Esophagus squamous epithelium (tissue), 5 donors: ENCODE results near the gene NDUFB2. TPM values are rescaled to one million over a fixed set of nuclear protein-coding genes. Genes with fewer than 3 reads are reported as not detected.
"Not testable (repeated sequence)": the region's sequence is repeated elsewhere in the genome, so short reads cannot be mapped to it uniquely, and the experiment has no call there.

Source experiments
- DNase-seq: peaks from one replicate; lab custom pipeline; 2025; lab: John Stamatoyannopoulos, UW
- H3K27ac ChIP-seq, 4 donors: fragments of 200-600 bp; sonication (generic); one replicate each; pipeline ENCODE4 v1.5.1; 2016 to 2019; ENCODE audit warnings: mild to moderate bottlenecking in 1 of 4
- H3K27me3 ChIP-seq, 4 donors: fragments of 200-600 bp; sonication (generic); 1 replicate in 3 of 4; 2 replicates in 1 of 4; pipeline versions ENCODE4 v1.5.1 to v1.6.0; 2017 to 2021; ENCODE audit warnings: antibody characterized with exemption in 1 of 4
- H3K36me3 ChIP-seq, 3 donors: fragments of 200-600 bp; sonication (generic); one replicate each; pipeline ENCODE4 v1.5.1; 2016 to 2019
- H3K4me1 ChIP-seq, 3 donors: fragments of 200-600 bp; sonication (generic); one replicate each; pipeline ENCODE4 v1.5.1; 2017 to 2019
- H3K4me3 ChIP-seq, 4 donors: fragments of 200-600 bp; sonication (generic); 1 replicate in 3 of 4; 2 replicates in 1 of 4; pipeline ENCODE4 v1.5.1; 2016 to 2019; ENCODE audit warnings: mild to moderate bottlenecking in 2 of 4, moderate library complexity in 1 of 4
- H3K9me3 ChIP-seq, 3 donors: fragments of 200-600 bp; sonication (generic); one replicate each; pipeline ENCODE4 v1.5.1; 2016 to 2019
- CTCF ChIP-seq, 6 experiments: fragments of 450-650 bp in 4 of 6; fragments of 200-600 bp in 2 of 6; sonication (generic) in 2 of 6; IDR thresholded peaks; one replicate each; pipeline ENCODE4 v1.5.1; 2016 to 2019; ENCODE audit warnings: antibody characterized with exemption in 6 of 6, mild to moderate bottlenecking in 4 of 6, moderate library complexity in 4 of 6
- POLR2A ChIP-seq, 4 donors: fragments of 450-650 bp; IDR thresholded peaks; one replicate each; pipeline ENCODE4 v1.6.1; 2017; ENCODE audit warnings: antibody characterized with exemption in 4 of 4, mild to moderate bottlenecking in 4 of 4, moderate library complexity in 3 of 4
- WGBS, 2 donors: methylation state at CpG; one replicate each; pipeline ENCODE4 v1.1.5; 2018; 5-methylcytosine and 5-hydroxymethylcytosine counted together
- intact Hi-C: fragments of 100-400 bp; cut with DNase I; formaldehyde crosslinking; loops from one replicate; pipeline ENCODE4 v1.15.0; 2022
- total RNA-seq, 4 donors: library from RNA; depleted of rRNA; stranded (reverse); fragments of >200 nt; gene quantifications; one replicate each; pipeline ENCODE4 v1.1.0, GENCODE V29; 2016
- donor health status: DM: yes; HTN: yes; CAD: no.

The NDUFB2 gene
- total RNA-seq, 4 donors from 2014 or later, result 87.5 to 353 (median 340) TPM

- no peak for DNase-seq
- H3K4me1 ChIP-seq, result peaks cover 18 to 41% (median 26%) of the 10 kb centered on the region in 3 donors
- no peak overlapping the region for H3K4me3 ChIP-seq
- peak overlapping the region in 2 of 4 donors; percentile 14 to 29 for H3K27ac ChIP-seq
- WGBS, 2 donors, result 53% methylated on average over 8 of the region's 8 CpGs
- no peaks in the 10 kb centered on the region for H3K27me3 ChIP-seq
- TF ChIP-seq POLR2A (IDR thresholded peaks at IDR 0.05) (no peak), CTCF (IDR thresholded peaks at IDR 0.05) (peak in 2 of 6 experiments; percentile 13 to 19)
- H3K9me3 ChIP-seq, result no peaks in the 10 kb centered on the region
- peaks cover 0 to 46% (median 0%) of the 10 kb centered on the region in 3 donors for H3K36me3 ChIP-seq
- intact Hi-C loops, result no loop called here
Observed at GRCh38 chr7:140674899-140675701, 21.4 kb upstream of the NDUFB2 start.

- H3K27me3 ChIP-seq, result no peaks in the 10 kb centered on the region
- DNase-seq, result no peak
Observed at GRCh38 chr7:140675726-140676125, 20.8 kb upstream of the NDUFB2 start.

GRCh38 chr7:140676306-140676705 is 20.2 kb upstream of the NDUFB2 start:
- Histone ChIP-seq H3K4me3 (no peak overlapping the region), H3K27me3 (no peaks in the 10 kb centered on the region), H3K27ac (no peak overlapping the region), H3K4me1 (peaks cover 18 to 41% (median 26%) of the 10 kb centered on the region in 3 donors), H3K36me3 (peaks cover 6 to 58% (median 10%) of the 10 kb centered on the region in 3 donors), H3K9me3 (no peaks in the 10 kb centered on the region)
- 82 to 88% methylated on average over 3 of the region's 3 CpGs for WGBS, 2 donors
- no peak for DNase-seq
- intact Hi-C loops, result no loop called here
- TF ChIP-seq POLR2A (IDR thresholded peaks at IDR 0.05), result no peak
- no peak for TF ChIP-seq CTCF (IDR thresholded peaks at IDR 0.05)

More at GRCh38 chr7:140675726-140676125, 20.8 kb upstream of the NDUFB2 start:
- Histone ChIP-seq H3K36me3 (peaks cover 2 to 52% (median 5%) of the 10 kb centered on the region in 3 donors), H3K4me3 (no peak overlapping the region), H3K4me1 (peaks cover 18 to 41% (median 26%) of the 10 kb centered on the region in 3 donors), H3K9me3 (no peaks in the 10 kb centered on the region), H3K27ac (peak overlapping the region in 2 of 4 donors; percentile 14 to 29)
- 87 to 89% methylated on average over 4 of the region's 4 CpGs for WGBS, 2 donors
- TF ChIP-seq CTCF (IDR thresholded peaks at IDR 0.05) (no peak), POLR2A (IDR thresholded peaks at IDR 0.05) (no peak)
- intact Hi-C loops, result no loop called here

GRCh38 chr7:140676956-140677355 is 19.6 kb upstream of the NDUFB2 start:
- intact Hi-C loops, result not testable (repeated sequence)

GRCh38 chr7:140677496-140677895 is 19.0 kb upstream of the NDUFB2 start:
- WGBS, 2 donors, result 92 to 96% methylated on average over 3 of the region's 3 CpGs
- TF ChIP-seq CTCF (IDR thresholded peaks at IDR 0.05) (no peak), POLR2A (IDR thresholded peaks at IDR 0.05) (no peak)
- DNase-seq, result no peak
- H3K27ac ChIP-seq, result no peak overlapping the region
- no peak overlapping the region for H3K4me3 ChIP-seq
- no peaks in the 10 kb centered on the region for H3K27me3 ChIP-seq
- peaks cover 11 to 70% (median 17%) of the 10 kb centered on the region in 3 donors for H3K36me3 ChIP-seq
- H3K4me1 ChIP-seq, result peaks cover 18 to 35% (median 26%) of the 10 kb centered on the region in 3 donors
- intact Hi-C loops, result no loop called here
- H3K9me3 ChIP-seq, result no peaks in the 10 kb centered on the region

More at GRCh38 chr7:140676956-140677355, 19.6 kb upstream of the NDUFB2 start:
- H3K27ac ChIP-seq, H3K4me3 ChIP-seq, DNase-seq, H3K27me3 ChIP-seq, H3K9me3 ChIP-seq: not testable (repeated sequence)
- peaks cover 18 to 40% (median 26%) of the 10 kb centered on the region in 3 donors for H3K4me1 ChIP-seq
- 91 to 93% methylated on average over 9 to 11 of the region's 11 CpGs for whole genome bisulfite sequencing, 2 donors
- H3K36me3 ChIP-seq, result peaks cover 11 to 64% (median 12%) of the 10 kb centered on the region in 3 donors
